ENCODE results near the gene SELENOW. TPM values are rescaled to one million over a fixed set of nuclear protein-coding genes. Genes with fewer than 3 reads are reported as not detected.
"Not testable (repeated sequence)": the region's sequence is repeated elsewhere in the genome, so short reads cannot be mapped to it uniquely, and the experiment has no call there.

SELENOW gene
- polyA plus RNA-seq, 1 of the 3 experiments (the other 2 are of a cell fraction): 335 TPM

GRCh38 chr19:47746129-47746528, 32.4 kb upstream of the SELENOW start:
- Histone ChIP-seq H4K20me1 (ENCODE audit: insufficient read depth) (peaks cover 10% of the 10 kb centered on the region; the same call in 1 of the 2 replicates), H3K4me2 (peak overlapping the region; percentile 73), H3K36me3 (replicated peaks in 1 of 2; ENCODE audit: control insufficient read depth in 1 of 2, insufficient read depth in 2 of 2, low read length in 1 of 2) (peaks cover 29 to 43% of the 10 kb centered on the region in 2 experiments), H3K27ac (ENCODE audit: low read depth in 2 of 2, low read length in 1 of 2) (peak overlapping the region in 1 of 2 experiments; percentile 97; a peak in 1 of 4 replicates), H3F3A (replicated peaks; ENCODE audit: insufficient read depth) (peaks cover 28% of the 10 kb centered on the region), H3K9ac (peak overlapping the region; percentile 83; the same call in 1 of the 2 replicates), H3K4me1 (ENCODE audit: control insufficient read depth in 1 of 2, insufficient read depth in 2 of 2, low read depth in 1 of 2, low read length in 1 of 2) (peaks cover 12 to 14% of the 10 kb centered on the region in 2 experiments; a peak in 1 of 4 replicates), H3K4me3 (ENCODE audit: low read depth in 2 of 2, low read length in 1 of 2) (peak overlapping the region; percentile 65 to 83), H3K79me2 (ENCODE audit: insufficient read depth) (peaks cover 41% of the 10 kb centered on the region)
- WGBS (ENCODE audit: low lambda C conversion rate): 46% methylated on average over 17 of the region's 17 CpGs
- not testable (repeated sequence) for DNase-seq; H3K9me3 ChIP-seq; H3K9me2 ChIP-seq; H2AFZ ChIP-seq (ENCODE audit: low read depth); H3K27me3 ChIP-seq (ENCODE audit: insufficient read depth)
- CTCF ChIA-PET: interaction anchor here (1.5 to 17.6 kb wide), 4 partner anchors 10 to 238 kb away, joined by 5 to 475 read pairs (median 8); partner anchors contain the start of gene EHD2
- POLR2A ChIA-PET: interaction anchor here (0.5 to 0.9 kb wide), 4 partner anchors 11 to 1372 kb away, joined by 3 to 5 read pairs (median 4); no protein-coding TSS in a partner anchor

- POLR2A ChIA-PET: no interaction called here
- peaks cover 41% of the 10 kb centered on the region for H3K79me2 ChIP-seq (ENCODE audit: insufficient read depth)
- no peak overlapping the region for H3K4me2 ChIP-seq
- H3K9ac ChIP-seq: no peak overlapping the region
- H4K20me1 ChIP-seq (ENCODE audit: insufficient read depth): peaks cover 10% of the 10 kb centered on the region; the same call in 1 of the 2 replicates
- no peak for TF ChIP-seq IRF3 (IDR thresholded peaks at IDR 0.05; ENCODE audit: low read depth, low read length)
- no peak for DNase-seq
- peaks cover 5% of the 10 kb centered on the region for H3F3A ChIP-seq (replicated peaks; ENCODE audit: insufficient read depth)
- H3K4me1 ChIP-seq (ENCODE audit: control insufficient read depth in 1 of 2, insufficient read depth in 2 of 2, low read depth in 1 of 2, low read length in 1 of 2): peaks cover 4 to 5% of the 10 kb centered on the region in 2 experiments; a peak in 1 of 4 replicates
- peaks cover 46 to 53% of the 10 kb centered on the region in 2 experiments for H3K36me3 ChIP-seq (replicated peaks in 1 of 2; ENCODE audit: control insufficient read depth in 1 of 2, insufficient read depth in 2 of 2, low read length in 1 of 2)
- no peaks in the 10 kb centered on the region for H3K27me3 ChIP-seq (ENCODE audit: insufficient read depth)
- no peak overlapping the region for H2AFZ ChIP-seq (ENCODE audit: low read depth)
- 92% methylated on average over 3 of the region's 3 CpGs for WGBS (ENCODE audit: low lambda C conversion rate)
- H3K4me3 ChIP-seq (ENCODE audit: low read depth in 2 of 2, low read length in 1 of 2): no peak overlapping the region
- H3K27ac ChIP-seq (ENCODE audit: low read depth in 2 of 2, low read length in 1 of 2): no peak overlapping the region
- CTCF ChIA-PET: interaction anchor here (0.7 kb wide), 1 partner anchor 36 kb away, joined by 4 read pairs; no protein-coding TSS in a partner anchor
- H3K9me2 ChIP-seq: no peaks in the 10 kb centered on the region
- no peaks in the 10 kb centered on the region for H3K9me3 ChIP-seq
These were observed 29.2 kb upstream of the SELENOW start for GRCh38 chr19:47749326-47749725.

GRCh38 chr19:47750752-47751151, 27.8 kb upstream of the SELENOW start:
- CTCF ChIA-PET: interaction anchor here (0.6 to 2.8 kb wide), 6 partner anchors 15 to 446 kb away, joined by 3 to 14 read pairs (median 4); no protein-coding TSS in a partner anchor
- H3K9me3 ChIP-seq: no peaks in the 10 kb centered on the region
- DNase-seq: no peak
- no peak overlapping the region for H3K4me3 ChIP-seq (ENCODE audit: low read depth in 2 of 2, low read length in 1 of 2)
- no peak overlapping the region for H3K4me2 ChIP-seq
- POLR2A ChIA-PET: no interaction called here
- 90% methylated on average over 9 of the region's 18 CpGs for WGBS (ENCODE audit: low lambda C conversion rate)
- H3K27me3 ChIP-seq (ENCODE audit: insufficient read depth): no peaks in the 10 kb centered on the region
- H3K9me2 ChIP-seq: no peaks in the 10 kb centered on the region
- no peaks in the 10 kb centered on the region for H3F3A ChIP-seq (replicated peaks; ENCODE audit: insufficient read depth)
- peaks cover 41% of the 10 kb centered on the region for H3K79me2 ChIP-seq (ENCODE audit: insufficient read depth)
- no peak for TF ChIP-seq TCF12 (IDR thresholded peaks at IDR 0.05)
- no peak for TF ChIP-seq ZBTB33 (IDR thresholded peaks at IDR 0.05; ENCODE audit: borderline replicate concordance, low read depth)
- TF ChIP-seq JUND (IDR thresholded peaks at IDR 0.05): no peak
- no peak overlapping the region for H3K27ac ChIP-seq (ENCODE audit: low read depth in 2 of 2, low read length in 1 of 2)
- H4K20me1 ChIP-seq (ENCODE audit: insufficient read depth): peaks cover 10% of the 10 kb centered on the region; the same call in 1 of the 2 replicates
- H3K9ac ChIP-seq: no peak overlapping the region
- H3K36me3 ChIP-seq (replicated peaks in 1 of 2; ENCODE audit: control insufficient read depth in 1 of 2, insufficient read depth in 2 of 2, low read length in 1 of 2): peaks cover 46 to 63% of the 10 kb centered on the region in 2 experiments
- H3K4me1 ChIP-seq (ENCODE audit: control insufficient read depth in 1 of 2, insufficient read depth in 2 of 2, low read depth in 1 of 2, low read length in 1 of 2): peaks cover 4 to 5% of the 10 kb centered on the region in 2 experiments; a peak in 1 of 4 replicates
- H2AFZ ChIP-seq (ENCODE audit: low read depth): no peak overlapping the region
